ENCODE measurements around the gene DLGAP1.

DNA sequence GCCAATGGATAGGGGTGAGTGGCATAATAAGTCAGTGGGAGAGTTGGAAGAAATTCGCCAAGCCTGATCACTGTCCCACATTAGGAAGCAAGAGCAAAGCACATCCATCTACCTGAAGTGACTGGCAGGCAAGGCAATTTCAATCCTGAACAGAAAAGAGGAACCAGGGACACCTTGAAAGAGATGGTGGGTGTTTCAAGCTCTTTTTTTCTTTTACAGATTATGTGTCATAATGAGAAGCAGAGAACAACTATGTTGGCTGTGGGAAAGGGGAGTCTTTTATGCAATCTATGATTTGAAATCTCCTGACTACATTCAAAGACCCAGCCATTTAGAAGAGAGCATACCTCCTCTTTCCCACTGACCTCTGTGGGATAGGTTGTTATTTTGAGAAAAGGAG is 941.6 kb downstream of the DLGAP1 start:
- TF ChIP-seq, protein P1, sequence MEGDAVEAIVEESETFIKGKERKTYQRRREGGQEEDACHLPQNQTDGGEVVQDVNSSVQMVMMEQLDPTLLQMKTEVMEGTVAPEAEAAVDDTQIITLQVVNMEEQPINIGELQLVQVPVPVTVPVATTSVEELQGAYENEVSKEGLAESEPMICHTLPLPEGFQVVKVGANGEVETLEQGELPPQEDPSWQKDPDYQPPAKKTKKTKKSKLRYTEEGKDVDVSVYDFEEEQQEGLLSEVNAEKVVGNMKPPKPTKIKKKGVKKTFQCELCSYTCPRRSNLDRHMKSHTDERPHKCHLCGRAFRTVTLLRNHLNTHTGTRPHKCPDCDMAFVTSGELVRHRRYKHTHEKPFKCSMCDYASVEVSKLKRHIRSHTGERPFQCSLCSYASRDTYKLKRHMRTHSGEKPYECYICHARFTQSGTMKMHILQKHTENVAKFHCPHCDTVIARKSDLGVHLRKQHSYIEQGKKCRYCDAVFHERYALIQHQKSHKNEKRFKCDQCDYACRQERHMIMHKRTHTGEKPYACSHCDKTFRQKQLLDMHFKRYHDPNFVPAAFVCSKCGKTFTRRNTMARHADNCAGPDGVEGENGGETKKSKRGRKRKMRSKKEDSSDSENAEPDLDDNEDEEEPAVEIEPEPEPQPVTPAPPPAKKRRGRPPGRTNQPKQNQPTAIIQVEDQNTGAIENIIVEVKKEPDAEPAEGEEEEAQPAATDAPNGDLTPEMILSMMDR (IDR thresholded peaks at IDR 0.05; ENCODE audit: insufficient read depth, low read length): no peak
- no peak for TF ChIP-seq SPI1 (IDR thresholded peaks at IDR 0.05; ENCODE audit: borderline replicate concordance, low read depth)

Data from HL-60 (cell line).